ENCODE measurements around the gene TMEM238L.

TMEM238L gene

GRCh38 chr17:10754861-10755591 lies 48.9 kb downstream of the TMEM238L start:
- DNase-seq: no peak
- Histone ChIP-seq H3K14ac (ENCODE audit: low read length in 2 of 2) (no peak overlapping the region), H3K79me1 (replicated peaks; ENCODE audit: low read length, poor library complexity, severe bottlenecking) (no peaks in the 10 kb centered on the region), H4K8ac (ENCODE audit: low read length) (no peak overlapping the region), H3K4me3 (ENCODE audit: insufficient read depth in 1 of 2, low read depth in 1 of 2, low read length in 2 of 2) (no peak overlapping the region), H2BK120ac (ENCODE audit: low read depth, low read length) (no peak overlapping the region), H3K4ac (ENCODE audit: low read depth in 1 of 2, low read length in 2 of 2) (no peak overlapping the region), H2AK5ac (ENCODE audit: low read length, severe bottlenecking) (no peak overlapping the region), H4K91ac (ENCODE audit: low read length) (no peak overlapping the region), H3K18ac (ENCODE audit: low read depth in 1 of 2, low read length in 2 of 2) (no peak overlapping the region), H2AFZ (ENCODE audit: low read depth, low read length) (no peak overlapping the region), H3K4me1 (ENCODE audit: control insufficient read depth, insufficient read depth, low read depth, low read length) (no peaks in the 10 kb centered on the region), H3K4me2 (ENCODE audit: low read length, poor library complexity, severe bottlenecking) (no peak overlapping the region), H2BK15ac (ENCODE audit: low read depth, poor library complexity, severe bottlenecking) (no peak overlapping the region), H3K27ac (ENCODE audit: low read length, poor library complexity, severe bottlenecking) (no peak overlapping the region), H3K9ac (ENCODE audit: low read length) (no peak overlapping the region), H3K27me3 (ENCODE audit: control insufficient read depth in 1 of 2, insufficient read depth in 1 of 2, low read length in 2 of 2) (peaks cover 0 to 29% of the 10 kb centered on the region in 2 experiments), H2BK12ac (ENCODE audit: low read length in 2 of 2) (no peak overlapping the region), H3K23ac (ENCODE audit: low read length in 2 of 2) (no peak overlapping the region), H3K36me3 (ENCODE audit: control insufficient read depth in 1 of 2, insufficient read depth in 2 of 2, low read depth in 1 of 2, low read length in 2 of 2) (no peaks in the 10 kb centered on the region), H3K9me3 (ENCODE audit: control insufficient read depth, low read length) (no peaks in the 10 kb centered on the region), H2BK5ac (ENCODE audit: low read depth, low read length, poor library complexity, severe bottlenecking) (no peak overlapping the region)
- 24% methylated on average over 11 of the region's 14 CpGs for WGBS

DNA sequence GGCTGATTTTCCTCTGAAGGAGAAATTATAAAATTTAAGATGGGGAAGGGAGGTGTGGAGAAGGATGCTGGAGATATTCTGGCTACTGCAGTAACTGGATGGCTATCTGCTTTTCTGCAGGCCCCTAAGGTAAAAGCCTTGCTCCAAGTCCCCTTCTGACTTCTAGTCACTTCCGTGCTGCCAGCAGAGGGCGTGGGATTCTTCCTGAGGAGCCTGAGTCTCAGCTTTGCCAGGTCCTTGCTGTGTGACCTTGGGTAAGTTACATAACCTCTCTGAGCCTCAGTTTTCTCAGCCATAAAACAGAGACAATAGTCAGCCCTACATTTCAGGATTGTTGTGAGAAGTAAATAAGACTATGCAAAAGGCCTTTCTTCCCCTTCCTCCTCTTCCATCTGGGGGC lies 49.8 kb downstream of the TMEM238L start:
- H2BK12ac ChIP-seq (ENCODE audit: low read length in 2 of 2): no peak overlapping the region
- H4K91ac ChIP-seq (ENCODE audit: low read length): no peak overlapping the region
- no peak overlapping the region for H2BK15ac ChIP-seq (ENCODE audit: low read depth, poor library complexity, severe bottlenecking)
- no peak overlapping the region for H2AK5ac ChIP-seq (ENCODE audit: low read length, severe bottlenecking)
- H3K4me3 ChIP-seq (ENCODE audit: insufficient read depth in 1 of 2, low read depth in 1 of 2, low read length in 2 of 2): no peak overlapping the region
- no peak overlapping the region for H3K4me2 ChIP-seq (ENCODE audit: low read length, poor library complexity, severe bottlenecking)
- peaks cover 0 to 38% of the 10 kb centered on the region in 2 experiments for H3K27me3 ChIP-seq (ENCODE audit: control insufficient read depth in 1 of 2, insufficient read depth in 1 of 2, low read length in 2 of 2)
- no peak overlapping the region for H2AFZ ChIP-seq (ENCODE audit: low read depth, low read length)
- no peaks in the 10 kb centered on the region for H3K36me3 ChIP-seq (ENCODE audit: control insufficient read depth in 1 of 2, insufficient read depth in 2 of 2, low read depth in 1 of 2, low read length in 2 of 2)
- no peak overlapping the region for H3K9ac ChIP-seq (ENCODE audit: low read length)
- no peak overlapping the region for H4K8ac ChIP-seq (ENCODE audit: low read length)
- H3K14ac ChIP-seq (ENCODE audit: low read length in 2 of 2): no peak overlapping the region
- H3K4me1 ChIP-seq (ENCODE audit: control insufficient read depth, insufficient read depth, low read depth, low read length): no peaks in the 10 kb centered on the region
- H2BK120ac ChIP-seq (ENCODE audit: low read depth, low read length): no peak overlapping the region
- H3K27ac ChIP-seq (ENCODE audit: low read length, poor library complexity, severe bottlenecking): no peak overlapping the region
- WGBS: 0% methylated on average over 2 of the region's 2 CpGs
- no peaks in the 10 kb centered on the region for H3K9me3 ChIP-seq (ENCODE audit: control insufficient read depth, low read length)
- no peaks in the 10 kb centered on the region for H3K79me1 ChIP-seq (replicated peaks; ENCODE audit: low read length, poor library complexity, severe bottlenecking)
- no peak overlapping the region for H3K23ac ChIP-seq (ENCODE audit: low read length in 2 of 2)
- DNase-seq: no peak
- no peak overlapping the region for H3K18ac ChIP-seq (ENCODE audit: low read depth in 1 of 2, low read length in 2 of 2)
- H3K4ac ChIP-seq (ENCODE audit: low read depth in 1 of 2, low read length in 2 of 2): no peak overlapping the region
- no peak overlapping the region for H2BK5ac ChIP-seq (ENCODE audit: low read depth, low read length, poor library complexity, severe bottlenecking)

- no peak overlapping the region for H3K4me3 ChIP-seq (ENCODE audit: insufficient read depth in 1 of 2, low read depth in 1 of 2, low read length in 2 of 2)
- H3K14ac ChIP-seq (ENCODE audit: low read length in 2 of 2): no peak overlapping the region
- H3K4me2 ChIP-seq (ENCODE audit: low read length, poor library complexity, severe bottlenecking): no peak overlapping the region
- H2BK12ac ChIP-seq (ENCODE audit: low read length in 2 of 2): no peak overlapping the region
- no peak overlapping the region for H2BK5ac ChIP-seq (ENCODE audit: low read depth, low read length, poor library complexity, severe bottlenecking)
- WGBS: 68% methylated on average over 7 of the region's 10 CpGs
- H2BK120ac ChIP-seq (ENCODE audit: low read depth, low read length): no peak overlapping the region
- no peak overlapping the region for H2AK5ac ChIP-seq (ENCODE audit: low read length, severe bottlenecking)
- no peak for DNase-seq
- no peaks in the 10 kb centered on the region for H3K4me1 ChIP-seq (ENCODE audit: control insufficient read depth, insufficient read depth, low read depth, low read length)
- no peak overlapping the region for H4K8ac ChIP-seq (ENCODE audit: low read length)
- H2AFZ ChIP-seq (ENCODE audit: low read depth, low read length): no peak overlapping the region
- H3K79me1 ChIP-seq (replicated peaks; ENCODE audit: low read length, poor library complexity, severe bottlenecking): no peaks in the 10 kb centered on the region
- H3K27me3 ChIP-seq (ENCODE audit: control insufficient read depth in 1 of 2, insufficient read depth in 1 of 2, low read length in 2 of 2): peaks cover 0 to 38% of the 10 kb centered on the region in 2 experiments
- no peak overlapping the region for H3K18ac ChIP-seq (ENCODE audit: low read depth in 1 of 2, low read length in 2 of 2)
- no peak overlapping the region for H3K9ac ChIP-seq (ENCODE audit: low read length)
- no peak overlapping the region for H3K23ac ChIP-seq (ENCODE audit: low read length in 2 of 2)
- no peak overlapping the region for H3K27ac ChIP-seq (ENCODE audit: low read length, poor library complexity, severe bottlenecking)
- H3K36me3 ChIP-seq (ENCODE audit: control insufficient read depth in 1 of 2, insufficient read depth in 2 of 2, low read depth in 1 of 2, low read length in 2 of 2): no peaks in the 10 kb centered on the region
- no peaks in the 10 kb centered on the region for H3K9me3 ChIP-seq (ENCODE audit: control insufficient read depth, low read length)
- no peak overlapping the region for H4K91ac ChIP-seq (ENCODE audit: low read length)
- no peak overlapping the region for H3K4ac ChIP-seq (ENCODE audit: low read depth in 1 of 2, low read length in 2 of 2)
- no peak overlapping the region for H2BK15ac ChIP-seq (ENCODE audit: low read depth, poor library complexity, severe bottlenecking)
Observed at GRCh38 chr17:10752696-10753095, 51.2 kb downstream of the TMEM238L start.

DNA sequence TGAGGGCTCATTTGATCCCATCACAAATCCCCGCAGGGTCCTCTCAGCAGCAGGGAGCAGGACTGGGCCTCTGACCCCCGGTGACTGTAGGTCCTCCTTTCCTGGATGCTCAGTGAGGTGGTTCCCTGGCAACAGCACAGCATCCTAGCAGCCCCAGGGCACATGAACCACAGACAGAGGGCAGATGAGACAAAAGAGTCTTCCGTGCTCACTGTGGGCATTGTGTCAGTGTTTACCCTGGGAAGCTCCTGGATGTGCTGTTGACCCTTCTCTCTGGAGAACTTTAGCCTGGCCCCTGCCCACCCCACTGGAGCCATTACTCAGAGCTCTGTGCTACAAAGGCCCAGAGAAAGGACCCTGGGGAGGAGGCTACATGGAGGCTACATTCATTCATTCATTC lies 52.3 kb downstream of the TMEM238L start:
- 87% methylated on average over 3 of the region's 3 CpGs for WGBS
- H3K18ac ChIP-seq (ENCODE audit: low read depth in 1 of 2, low read length in 2 of 2): no peak overlapping the region
- H2BK5ac ChIP-seq (ENCODE audit: low read depth, low read length, poor library complexity, severe bottlenecking): no peak overlapping the region
- H3K4me2 ChIP-seq (ENCODE audit: low read length, poor library complexity, severe bottlenecking): no peak overlapping the region
- H2AFZ ChIP-seq (ENCODE audit: low read depth, low read length): no peak overlapping the region
- H3K79me1 ChIP-seq (replicated peaks; ENCODE audit: low read length, poor library complexity, severe bottlenecking): no peaks in the 10 kb centered on the region
- H2BK120ac ChIP-seq (ENCODE audit: low read depth, low read length): no peak overlapping the region
- H3K27me3 ChIP-seq (ENCODE audit: control insufficient read depth in 1 of 2, insufficient read depth in 1 of 2, low read length in 2 of 2): peaks cover 0 to 32% of the 10 kb centered on the region in 2 experiments
- H3K36me3 ChIP-seq (ENCODE audit: control insufficient read depth in 1 of 2, insufficient read depth in 2 of 2, low read depth in 1 of 2, low read length in 2 of 2): no peaks in the 10 kb centered on the region
- H3K9me3 ChIP-seq (ENCODE audit: control insufficient read depth, low read length): no peaks in the 10 kb centered on the region
- H2BK15ac ChIP-seq (ENCODE audit: low read depth, poor library complexity, severe bottlenecking): no peak overlapping the region
- no peak overlapping the region for H4K91ac ChIP-seq (ENCODE audit: low read length)
- no peak overlapping the region for H2AK5ac ChIP-seq (ENCODE audit: low read length, severe bottlenecking)
- no peak overlapping the region for H3K4ac ChIP-seq (ENCODE audit: low read depth in 1 of 2, low read length in 2 of 2)
- no peak overlapping the region for H3K14ac ChIP-seq (ENCODE audit: low read length in 2 of 2)
- H3K23ac ChIP-seq (ENCODE audit: low read length in 2 of 2): no peak overlapping the region
- DNase-seq: no peak
- H3K4me3 ChIP-seq (ENCODE audit: insufficient read depth in 1 of 2, low read depth in 1 of 2, low read length in 2 of 2): no peak overlapping the region
- no peak overlapping the region for H4K8ac ChIP-seq (ENCODE audit: low read length)
- no peak overlapping the region for H3K9ac ChIP-seq (ENCODE audit: low read length)
- H3K27ac ChIP-seq (ENCODE audit: low read length, poor library complexity, severe bottlenecking): no peak overlapping the region
- H2BK12ac ChIP-seq (ENCODE audit: low read length in 2 of 2): no peak overlapping the region
- H3K4me1 ChIP-seq (ENCODE audit: control insufficient read depth, insufficient read depth, low read depth, low read length): no peaks in the 10 kb centered on the region
